ENCODE results near the gene C18orf32. TPM values are rescaled to one million over a fixed set of nuclear protein-coding genes. Genes with fewer than 3 reads are reported as not detected.
"Not testable (repeated sequence)": the region's sequence is repeated elsewhere in the genome, so short reads cannot be mapped to it uniquely, and the experiment has no call there.

The C18orf32 gene
- total RNA-seq, 1 experiment from 2014 or later: 38.0 TPM

DNA sequence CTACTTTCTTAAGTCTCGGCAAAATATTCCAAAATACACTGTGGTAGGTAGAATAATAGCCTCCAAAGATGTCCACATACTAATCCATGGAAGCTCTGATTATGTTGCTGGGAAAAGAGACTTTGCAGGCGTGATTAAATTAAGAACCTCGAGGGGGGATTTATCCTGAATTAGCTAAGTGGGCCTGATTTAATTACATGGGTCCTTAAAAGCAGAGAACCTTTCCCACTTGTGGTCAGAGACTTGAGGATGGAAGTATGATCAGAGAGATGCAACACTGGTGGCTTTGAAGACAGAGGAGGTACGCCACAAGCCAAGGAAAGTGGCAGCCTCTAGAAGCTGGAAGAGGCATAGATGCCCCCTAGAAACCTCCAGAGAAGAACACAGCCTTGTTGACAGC, 29.4 kb downstream of the C18orf32 start:
- Histone ChIP-seq H3K4me3 (no peak overlapping the region), H3K27me3 (no peaks in the 10 kb centered on the region)

DNA sequence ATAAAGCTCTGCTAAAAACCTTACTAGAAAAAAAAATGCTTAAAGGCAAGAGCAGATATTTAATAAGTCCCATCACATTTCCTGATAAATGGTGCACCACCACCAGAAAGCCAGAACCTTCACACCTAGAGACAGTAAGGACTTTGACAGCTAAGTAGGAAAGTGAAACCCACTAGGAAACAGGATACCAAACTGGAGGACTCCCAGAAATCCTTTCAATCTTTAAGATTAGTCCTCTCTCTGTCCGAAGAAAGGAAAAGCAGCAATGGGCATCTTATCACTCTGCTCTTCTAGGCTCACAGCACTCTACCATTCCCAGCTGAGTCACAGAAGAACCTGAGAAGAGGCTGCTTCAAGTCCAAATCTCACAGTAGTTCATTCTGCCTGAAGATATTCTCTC, 30.2 kb downstream of the C18orf32 start:
- H3K4me3 ChIP-seq: no peak overlapping the region
- H3K27me3 ChIP-seq: no peaks in the 10 kb centered on the region
- DNase-seq: no peak
- H3K36me3 ChIP-seq: peaks cover 7% of the 10 kb centered on the region
- peaks cover under 1% of the 10 kb centered on the region for H3K9me3 ChIP-seq

More for the DNA sequence above, 29.4 kb downstream of the C18orf32 start:
- Histone ChIP-seq H3K9me3 (no peaks in the 10 kb centered on the region; the same call in none of the 2 replicates), H3K36me3 (peaks cover 7% of the 10 kb centered on the region)
- no peak for DNase-seq

DNA sequence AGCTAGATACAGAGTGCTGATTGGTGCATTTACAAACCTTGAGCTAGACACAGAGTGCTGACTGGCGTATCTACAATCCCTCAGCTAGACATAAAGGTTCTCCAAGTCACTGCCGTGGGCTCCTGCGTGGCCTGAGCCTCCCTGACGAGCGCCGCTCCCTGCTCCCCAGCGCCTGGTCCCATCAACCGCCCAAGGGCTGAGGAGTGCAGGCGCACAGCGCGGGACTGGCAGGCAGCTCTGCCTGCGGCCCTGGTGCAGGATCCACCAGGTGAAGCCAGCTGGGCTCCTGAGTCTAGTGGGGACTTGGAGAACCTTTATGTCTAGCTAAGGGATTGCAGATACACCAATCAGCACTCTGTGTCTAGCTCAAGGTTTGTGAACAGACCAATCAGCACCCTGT, 34.5 kb downstream of the C18orf32 start:
- not testable (repeated sequence) for DNase-seq, H3K27me3 ChIP-seq, H3K4me3 ChIP-seq
- peaks cover 21% of the 10 kb centered on the region for H3K9me3 ChIP-seq
- peaks cover 26% of the 10 kb centered on the region for H3K36me3 ChIP-seq

DNA sequence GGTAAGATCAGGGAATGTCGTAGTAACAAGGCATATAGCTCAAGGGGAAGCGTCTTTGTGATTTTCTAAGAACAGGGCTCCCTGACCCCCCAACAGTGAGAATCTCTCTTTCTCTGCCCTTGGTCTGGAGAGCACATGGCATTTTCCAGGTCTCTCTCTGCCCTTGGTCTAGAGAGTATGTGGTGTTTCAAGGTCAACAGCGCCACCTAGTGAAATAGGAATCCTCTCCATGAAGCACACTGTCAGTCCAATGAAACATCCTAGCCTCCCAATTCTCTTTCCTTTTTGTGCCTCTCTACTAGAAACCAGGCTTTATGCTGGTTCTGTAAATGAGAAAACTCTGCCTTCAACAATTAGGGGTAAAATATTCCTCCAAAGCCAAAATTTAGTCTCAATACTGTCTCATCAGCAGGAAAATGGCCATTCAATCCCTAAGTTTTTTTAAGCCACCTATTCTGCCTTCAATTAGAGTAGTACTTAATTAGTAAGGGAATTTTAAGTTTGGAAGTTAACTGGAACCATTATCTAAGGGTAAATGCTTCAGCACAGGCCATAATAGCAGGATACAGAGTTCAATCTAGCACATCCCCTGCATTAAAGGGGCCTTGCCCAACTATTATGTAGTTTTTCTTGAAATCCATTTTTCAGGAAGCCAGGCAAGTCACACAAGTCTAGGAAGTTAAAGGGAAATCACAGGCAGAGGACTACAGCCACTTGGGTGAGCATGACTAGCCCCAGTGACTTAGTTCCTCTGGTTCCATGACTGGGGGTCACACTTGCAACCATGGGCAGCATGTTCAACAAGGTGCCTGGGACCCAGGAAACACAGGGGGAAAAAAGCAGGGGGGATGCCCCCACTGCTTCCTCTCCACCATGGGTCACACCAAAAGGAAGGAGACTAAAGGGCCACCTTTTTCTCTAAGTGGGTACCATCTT, 39.0 kb downstream of the C18orf32 start:
- DNase-seq: no peak
- Histone ChIP-seq H3K27me3 (no peaks in the 10 kb centered on the region), H3K4me3 (no peak overlapping the region), H3K9me3 (peaks cover 31% of the 10 kb centered on the region), H3K36me3 (peaks cover 22% of the 10 kb centered on the region)

DNA sequence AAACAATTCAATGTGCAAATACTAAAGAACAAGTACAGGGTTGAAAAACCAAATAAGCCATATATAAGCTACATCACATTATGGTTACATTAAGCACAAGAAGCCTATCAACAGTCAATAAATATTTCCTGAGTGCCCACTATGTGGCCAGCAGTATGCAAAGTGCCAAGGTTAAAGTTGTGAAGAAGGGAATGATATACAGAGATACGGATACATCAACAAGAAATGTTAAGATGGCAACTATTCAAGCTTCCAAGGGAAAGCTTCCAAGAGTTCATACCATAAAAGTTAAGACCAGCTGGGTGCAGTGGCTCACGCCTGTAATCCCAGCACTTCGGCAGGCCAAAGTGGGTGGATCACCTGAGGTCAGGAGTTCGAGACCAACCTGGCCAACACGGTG, 40.6 kb downstream of the C18orf32 start:
- Histone ChIP-seq H3K9me3 (peaks cover 29% of the 10 kb centered on the region), H3K36me3 (peaks cover 20% of the 10 kb centered on the region), H3K27me3 (no peaks in the 10 kb centered on the region), H3K4me3 (no peak overlapping the region)
- peak; percentile 30 for DNase-seq

DNA sequence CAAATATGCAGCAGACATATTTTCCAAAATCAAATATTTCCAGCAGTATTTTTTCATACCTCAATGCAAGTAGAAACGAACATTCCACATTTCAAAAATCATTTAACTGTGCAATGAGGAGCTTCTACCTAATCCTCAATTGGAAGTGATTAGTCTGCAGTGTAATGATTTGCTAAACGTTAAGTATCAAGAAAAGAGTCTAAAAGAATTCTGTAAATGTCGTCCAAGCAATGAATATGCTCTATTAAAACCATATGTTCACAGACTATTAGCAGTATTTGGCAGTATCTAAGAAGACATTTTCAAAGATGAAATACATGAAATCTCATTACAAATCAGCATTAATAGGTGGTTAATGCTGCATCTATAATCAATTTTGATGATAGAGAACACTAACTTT, 42.5 kb downstream of the C18orf32 start:
- Histone ChIP-seq H3K9me3 (peaks cover 24% of the 10 kb centered on the region), H3K27me3 (no peaks in the 10 kb centered on the region), H3K36me3 (peaks cover 20% of the 10 kb centered on the region), H3K4me3 (no peak overlapping the region)
- DNase-seq: no peak

DNA sequence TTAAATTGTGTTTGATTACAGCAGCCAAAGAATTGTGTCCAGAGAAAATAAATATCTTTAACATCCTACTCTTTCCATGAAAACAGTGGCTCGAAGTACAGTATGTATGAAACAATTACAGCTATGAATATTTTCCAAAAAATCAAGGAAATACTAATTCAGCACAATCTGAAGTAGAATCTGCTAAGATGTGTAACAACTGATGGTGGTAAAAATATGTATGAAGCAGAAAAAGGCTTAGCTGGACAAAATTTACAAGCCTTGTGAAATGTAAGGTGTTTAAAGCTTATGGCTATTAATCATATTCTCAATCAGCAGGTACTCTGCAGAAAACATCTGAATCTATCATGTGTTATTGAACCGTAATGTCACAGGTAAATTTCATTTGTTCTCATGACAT, 43.2 kb downstream of the C18orf32 start:
- Histone ChIP-seq H3K36me3 (peaks cover 13% of the 10 kb centered on the region), H3K27me3 (no peaks in the 10 kb centered on the region), H3K4me3 (no peak overlapping the region), H3K9me3 (peaks cover 21% of the 10 kb centered on the region)
- no peak for DNase-seq

DNA sequence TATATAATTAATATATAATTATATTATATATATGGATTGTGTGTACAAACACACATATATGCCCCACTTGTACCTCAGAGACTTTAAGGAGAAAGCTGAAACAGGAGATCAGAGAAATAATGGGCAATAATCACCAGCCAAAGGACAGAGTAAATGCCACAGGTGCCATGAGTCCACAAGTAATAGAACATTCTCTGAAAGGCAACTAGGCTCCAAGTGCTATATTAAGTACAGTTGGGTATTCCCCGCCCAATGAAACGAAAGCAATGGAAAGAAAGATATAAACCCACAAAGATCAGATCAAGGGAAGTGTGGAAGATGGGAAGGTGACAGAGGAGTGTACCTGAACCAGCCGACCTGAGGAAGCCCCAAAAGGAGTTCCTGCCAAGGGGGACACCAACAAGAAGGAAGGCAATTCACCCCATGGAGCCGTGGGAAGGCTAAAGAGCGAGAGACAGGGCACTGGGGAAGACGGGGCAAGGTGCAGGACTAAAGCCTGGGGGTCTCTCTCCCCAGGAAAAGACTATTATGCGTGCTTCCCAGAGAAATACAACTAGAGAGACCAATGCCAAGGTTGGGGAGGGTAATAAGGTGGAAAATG, 45.6 kb downstream of the C18orf32 start:
- Histone ChIP-seq H3K4me3 (no peak overlapping the region), H3K27me3 (no peaks in the 10 kb centered on the region), H3K9me3 (peaks cover 8% of the 10 kb centered on the region), H3K36me3 (no peaks in the 10 kb centered on the region; the same call in 1 of the 2 replicates)
- no peak for DNase-seq

DNA sequence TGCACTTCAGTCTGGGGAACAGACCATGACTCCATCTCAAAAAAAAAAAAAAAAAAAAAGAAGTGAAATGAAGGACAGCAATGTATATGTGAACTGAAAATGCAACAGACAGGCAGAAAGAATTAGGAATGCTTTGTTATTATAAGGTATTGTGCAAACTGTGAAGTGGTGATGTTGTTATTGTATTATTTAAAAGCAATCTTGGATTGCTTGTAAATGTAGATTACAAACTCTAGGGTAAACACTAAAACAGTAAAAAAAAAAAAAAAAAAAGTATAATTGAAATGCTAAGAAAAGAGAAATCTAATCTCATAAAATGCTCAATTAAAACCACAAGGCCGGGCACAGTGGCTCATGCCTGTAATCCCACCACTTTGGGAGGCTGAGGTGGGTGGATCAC, 51.9 kb downstream of the C18orf32 start:
- no peaks in the 10 kb centered on the region for H3K9me3 ChIP-seq
- DNase-seq: no peak

DNA sequence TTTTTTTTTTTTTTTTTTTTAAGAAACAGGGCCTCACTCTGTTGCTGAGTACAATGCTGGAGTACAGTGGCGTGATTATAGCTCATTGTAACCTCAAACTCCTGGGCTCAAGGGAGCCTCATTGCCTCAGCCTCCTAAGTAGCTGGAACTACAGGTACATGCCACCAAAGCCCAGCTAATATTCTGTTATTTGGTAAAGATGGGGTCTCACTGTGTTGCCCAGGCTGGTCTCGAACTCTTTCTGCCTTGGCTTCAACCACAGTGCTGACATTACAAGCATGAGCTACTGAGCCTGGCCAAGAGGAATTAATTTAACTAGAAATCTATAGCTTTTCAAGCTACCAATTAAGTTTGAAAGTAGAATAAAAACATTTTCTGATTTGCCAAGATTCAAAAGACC, 54.4 kb downstream of the C18orf32 start:
- H3K36me3 ChIP-seq: peaks cover 2% of the 10 kb centered on the region; the same call in 1 of the 2 replicates
- no peak overlapping the region for H3K4me3 ChIP-seq
- no peaks in the 10 kb centered on the region for H3K9me3 ChIP-seq
- no peaks in the 10 kb centered on the region for H3K27me3 ChIP-seq
- DNase-seq: no peak

More for the DNA sequence above, 51.9 kb downstream of the C18orf32 start:
- Histone ChIP-seq H3K36me3 (no peaks in the 10 kb centered on the region), H3K27me3 (no peaks in the 10 kb centered on the region), H3K4me3 (no peak overlapping the region)

DNA sequence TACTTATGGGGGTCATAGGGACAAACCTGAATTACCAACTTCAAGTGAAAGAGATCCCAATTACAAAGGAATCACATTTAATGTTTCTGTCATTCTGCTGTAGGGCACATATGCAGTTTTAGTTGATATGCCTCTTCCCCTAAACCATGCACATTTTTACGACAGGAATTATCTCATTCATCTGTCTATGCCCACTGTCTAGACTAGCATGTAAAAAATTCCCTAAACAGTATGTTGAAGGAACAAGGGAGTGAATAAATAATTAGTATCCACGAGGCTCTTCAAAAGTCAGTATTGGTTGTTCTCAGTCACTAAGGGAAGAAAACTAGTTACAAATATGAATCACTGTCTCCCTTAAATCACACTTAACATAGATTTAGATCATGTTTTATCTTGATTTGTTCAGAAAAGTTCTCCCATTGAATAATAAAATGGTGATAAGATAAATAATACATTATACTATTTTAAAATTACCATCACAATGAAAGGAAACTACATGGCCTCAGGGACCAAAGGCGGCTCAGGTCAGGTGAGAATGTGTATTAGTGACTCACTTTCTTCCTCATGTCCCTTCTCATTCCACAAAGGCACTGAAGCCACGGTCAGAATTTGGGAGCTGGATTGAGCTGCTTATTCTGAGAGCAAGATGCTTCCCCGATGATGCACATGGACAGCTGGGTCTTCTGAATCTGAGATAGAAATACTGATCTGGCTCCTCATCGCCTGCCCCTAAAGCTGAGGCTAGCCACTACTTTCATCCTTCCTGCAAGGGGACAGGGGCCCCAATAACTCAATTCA, 55.7 kb downstream of the C18orf32 start:
- no peaks in the 10 kb centered on the region for H3K27me3 ChIP-seq
- peaks cover 6% of the 10 kb centered on the region; the same call in 1 of the 2 replicates for H3K36me3 ChIP-seq
- no peak overlapping the region for H3K4me3 ChIP-seq
- H3K9me3 ChIP-seq: no peaks in the 10 kb centered on the region
- no peak for DNase-seq

Other genes with a start within 250 kb of the C18orf32 start
- gene DYM, start 26.6 kb downstream of the C18orf32 start, total RNA-seq (2014; rRNA removed; shearing (Covaris generic); ENCODE audit: low replicate concordance): 31.9 and 118 TPM in 2 replicates
- 2,521 and 2,540 TPM in 2 replicates for gene RPL17, start 5.2 kb upstream of the C18orf32 start, total RNA-seq (2014; rRNA removed; shearing (Covaris generic); ENCODE audit: low replicate concordance)
- gene LIPG, start 74.8 kb upstream of the C18orf32 start, total RNA-seq (2014; rRNA removed; shearing (Covaris generic); ENCODE audit: low replicate concordance): not detected in 2 replicates

Data from MG63 (cell line).